ENCODE measurements around the gene ZNF841.
"Not testable (repeated sequence)": the region's sequence is repeated elsewhere in the genome, so short reads cannot be mapped to it uniquely, and the experiment has no call there.

ZNF841 gene

GRCh38 chr19:52028027-52028779, 67.4 kb downstream of the ZNF841 start, which contains the start of gene ZNF614:
TSS of gene ZNF614 (minus strand) at chr19:52028379. CDS start at chr19:52025745, 2,634 bp downstream.
- Mint-ChIP-seq H3K27ac (peak within 1 kb of the TSS; percentile 98), H3K4me1 (peaks cover 20% of the 10 kb centered on the region), H3K4me3 (peak within 1 kb of the TSS; percentile 90), H3K36me3 (peaks cover 47% of the 10 kb centered on the region), H3K9me3 (peaks cover 18% of the 10 kb centered on the region)
- ATAC-seq (peak; percentile 99), DNase-seq (ENCODE audit: low spot score in 2 of 2) (peak; percentile 78 to 91)

- Mint-ChIP-seq H3K9me3 (peaks cover 24% of the 10 kb centered on the region), H3K36me3 (peaks cover 65% of the 10 kb centered on the region), H3K4me1 (peaks cover 20% of the 10 kb centered on the region)
- not testable (repeated sequence) for H3K27ac Mint-ChIP-seq; DNase-seq (ENCODE audit: low spot score in 2 of 2); ATAC-seq; H3K4me3 Mint-ChIP-seq
Observed at GRCh38 chr19:52026255-52026990, 69.1 kb downstream of the ZNF841 start.

GRCh38 chr19:52024478-52024877, 71.1 kb downstream of the ZNF841 start:
- not testable (repeated sequence) for H3K27ac Mint-ChIP-seq; ATAC-seq; H3K4me3 Mint-ChIP-seq; DNase-seq (ENCODE audit: low spot score in 2 of 2)
- Mint-ChIP-seq H3K9me3 (peaks cover 27% of the 10 kb centered on the region), H3K36me3 (peaks cover 83% of the 10 kb centered on the region), H3K4me1 (peaks cover 20% of the 10 kb centered on the region)

GRCh38 chr19:52022193-52022592, 73.4 kb downstream of the ZNF841 start:
- no peak overlapping the region for H3K27ac Mint-ChIP-seq
- peaks cover 6% of the 10 kb centered on the region for H3K4me1 Mint-ChIP-seq
- H3K36me3 Mint-ChIP-seq, result peaks cover 94% of the 10 kb centered on the region
- no peak overlapping the region for H3K4me3 Mint-ChIP-seq
- no peak for ATAC-seq
- DNase-seq (ENCODE audit: low spot score in 2 of 2), result no peak
- H3K9me3 Mint-ChIP-seq, result peaks cover 30% of the 10 kb centered on the region

- Mint-ChIP-seq H3K36me3 (peaks cover 98% of the 10 kb centered on the region), H3K4me1 (no peaks in the 10 kb centered on the region), H3K9me3 (peaks cover 33% of the 10 kb centered on the region), H3K27ac (no peak overlapping the region), H3K4me3 (no peak overlapping the region)
- no peak for ATAC-seq
- no peak for DNase-seq (ENCODE audit: low spot score in 2 of 2)
Observed at GRCh38 chr19:52020506-52020905, 75.1 kb downstream of the ZNF841 start.

Measured in stimulated activated effector memory CD8-positive, alpha-beta T cell treated with anti-CD3 and anti-CD28 coated beads, Interleukin-12 subunit alpha, Interleukin-12 subunit beta, amount 100 ng/mL, for 72 hours (primary cell).